A673 (cell line): Measurements from ENCODE around the gene HS1BP3.

Experiments used
- CTCF ChIP-seq: fragments of 300-800, 200-600 bp; sonication (generic); conservative IDR thresholded peaks from 2 replicates; pipeline ENCODE4 v1.5.1; 2017; ENCODE audit warnings: low read depth, mild to moderate bottlenecking, antibody characterized with exemption, low read length, moderate library complexity, mixed read lengths
- EZH2 ChIP-seq: fragments of 200-600 bp; sonication (generic); IDR thresholded peaks from 2 replicates; pipeline ENCODE4 v1.6.1; 2017; ENCODE audit warnings: borderline replicate concordance, low read depth, mild to moderate bottlenecking, mixed read lengths, antibody characterized with exemption, low read length; ENCODE audit not compliant: poor library complexity, severe bottlenecking

GRCh38 chr2:20645301-20645701 lies 5.6 kb downstream of the HS1BP3 start:
- TF ChIP-seq CTCF (no peak), EZH2 (no peak)
